ENCODE measurements around the gene LCAT. TPM values are rescaled to one million over a fixed set of nuclear protein-coding genes. Genes with fewer than 3 reads are reported as not detected.
"Not testable (repeated sequence)": the region's sequence is repeated elsewhere in the genome, so short reads cannot be mapped to it uniquely, and the experiment has no call there.

LCAT gene
- total RNA-seq, 2 experiments from 2014 or later, result 9.1 to 9.9 TPM

- POLR2A ChIA-PET, result no interaction called here
- no peak for ATAC-seq
- H3K27me3 Mint-ChIP-seq, result no peaks in the 10 kb centered on the region
Measured at GRCh38 chr16:67945392-67945933, 1.5 kb upstream of the LCAT start.

GRCh38 chr16:67944690-67945391 lies 921 bp upstream of the LCAT start:
- no peak for ATAC-seq
- Mint-ChIP-seq H3K27ac (no peak overlapping the region), H3K4me1 (peaks cover 13% of the 10 kb centered on the region), H3K36me3 (ENCODE audit: low read depth) (peaks cover 12% of the 10 kb centered on the region), H3K9me3 (ENCODE audit: low read depth) (no peaks in the 10 kb centered on the region), H3K27me3 (no peaks in the 10 kb centered on the region), H3K4me3 (no peak overlapping the region)
- ChIA-PET CTCF (interaction anchor here (1.3 kb wide), 1 partner anchor 9 kb away, joined by 5 read pairs; no protein-coding TSS in a partner anchor), POLR2A (interaction anchor here (1.0 kb wide), 1 partner anchor 9 kb away, joined by 3 read pairs; no protein-coding TSS in a partner anchor)
- no peak for DNase-seq
- intact Hi-C loops (cut with DNase I, micrococcal nuclease), result no loop called here

More at GRCh38 chr16:67945392-67945933, 1.5 kb upstream of the LCAT start:
- no peak overlapping the region for H3K4me3 Mint-ChIP-seq
- no peaks in the 10 kb centered on the region for H3K9me3 Mint-ChIP-seq (ENCODE audit: low read depth)
- intact Hi-C loops (cut with DNase I, micrococcal nuclease), result no loop called here
- CTCF ChIA-PET, result no interaction called here
- H3K4me1 Mint-ChIP-seq, result peaks cover 7% of the 10 kb centered on the region
- no peak for DNase-seq
- peaks cover 6% of the 10 kb centered on the region for H3K36me3 Mint-ChIP-seq (ENCODE audit: low read depth)
- no peak overlapping the region for H3K27ac Mint-ChIP-seq

- H3K4me1 Mint-ChIP-seq, result peaks cover 21% of the 10 kb centered on the region
- H3K27ac Mint-ChIP-seq, result no peak overlapping the region
- ATAC-seq (no peak), DNase-seq (no peak)
- H3K27me3 Mint-ChIP-seq, result no peaks in the 10 kb centered on the region
- peaks cover 19% of the 10 kb centered on the region for H3K36me3 Mint-ChIP-seq (ENCODE audit: low read depth)
- ChIA-PET POLR2A (no interaction called here), CTCF (interaction anchor here (0.6 to 1.2 kb wide), 3 partner anchors 37 to 612 kb away, joined by 3 read pairs; partner anchors contain the start of gene DPEP3)
- intact Hi-C loops (cut with DNase I, micrococcal nuclease), result no loop called here
- no peaks in the 10 kb centered on the region for H3K9me3 Mint-ChIP-seq (ENCODE audit: low read depth)
- no peak overlapping the region for H3K4me3 Mint-ChIP-seq
Measured at GRCh38 chr16:67943256-67943618, 683 bp downstream of the LCAT start.

- H3K4me1 Mint-ChIP-seq, result peaks cover 21% of the 10 kb centered on the region
- POLR2A ChIA-PET, result no interaction called here
- CTCF ChIA-PET, result interaction anchor here (0.6 to 2.5 kb wide), 16 partner anchors 13 to 430 kb away, joined by 3 to 8 read pairs (median 3); partner anchors contain the start of gene DPEP3
- DNase-seq (no peak), ATAC-seq (no peak)
- no peaks in the 10 kb centered on the region for H3K27me3 Mint-ChIP-seq
- no peak overlapping the region for H3K27ac Mint-ChIP-seq
- H3K9me3 Mint-ChIP-seq (ENCODE audit: low read depth), result no peaks in the 10 kb centered on the region
- H3K4me3 Mint-ChIP-seq, result no peak overlapping the region
- intact Hi-C loops (cut with DNase I, micrococcal nuclease), result no loop called here
- peaks cover 19% of the 10 kb centered on the region for H3K36me3 Mint-ChIP-seq (ENCODE audit: low read depth)
Measured at GRCh38 chr16:67942510-67943255, 1.2 kb downstream of the LCAT start.

GRCh38 chr16:67942200-67942509 lies 1.8 kb downstream of the LCAT start:
- POLR2A ChIA-PET, result no interaction called here
- DNase-seq (peak; percentile 56), ATAC-seq (peak; percentile 64)
- no peaks in the 10 kb centered on the region for H3K9me3 Mint-ChIP-seq (ENCODE audit: low read depth)
- intact Hi-C loops (cut with DNase I, micrococcal nuclease), result no loop called here
- CTCF ChIA-PET, result interaction anchor here (0.6 to 2.5 kb wide), 15 partner anchors 14 to 126 kb away, joined by 3 to 8 read pairs (median 3); partner anchors contain the start of gene DPEP3
- no peak overlapping the region for H3K4me3 Mint-ChIP-seq
- H3K27ac Mint-ChIP-seq, result no peak overlapping the region
- H3K27me3 Mint-ChIP-seq, result no peaks in the 10 kb centered on the region
- peaks cover 22% of the 10 kb centered on the region for H3K36me3 Mint-ChIP-seq (ENCODE audit: low read depth)
- H3K4me1 Mint-ChIP-seq, result peaks cover 24% of the 10 kb centered on the region

GRCh38 chr16:67941469-67942199 lies 2.3 kb downstream of the LCAT start:
- Mint-ChIP-seq H3K9me3 (ENCODE audit: low read depth) (no peaks in the 10 kb centered on the region), H3K27ac (no peak overlapping the region), H3K4me1 (peaks cover 28% of the 10 kb centered on the region), H3K36me3 (ENCODE audit: low read depth) (peaks cover 25% of the 10 kb centered on the region), H3K27me3 (no peaks in the 10 kb centered on the region), H3K4me3 (no peak overlapping the region)
- ATAC-seq (no peak), DNase-seq (no peak)
- intact Hi-C loops (cut with DNase I, micrococcal nuclease), result no loop called here
- ChIA-PET POLR2A (no interaction called here), CTCF (interaction anchor here (0.7 to 2.6 kb wide), 16 partner anchors 13 to 125 kb away, joined by 3 to 14 read pairs (median 4); no protein-coding TSS in a partner anchor)

GRCh38 chr16:67940446-67941089 lies 3.4 kb downstream of the LCAT start:
- intact Hi-C loops (cut with DNase I, micrococcal nuclease), result no loop called here
- ATAC-seq (no peak), DNase-seq (no peak)
- Mint-ChIP-seq H3K4me1 (peaks cover 28% of the 10 kb centered on the region), H3K9me3 (ENCODE audit: low read depth) (no peaks in the 10 kb centered on the region), H3K27ac (peak overlapping the region; percentile 76), H3K36me3 (ENCODE audit: low read depth) (peaks cover 28% of the 10 kb centered on the region), H3K27me3 (no peaks in the 10 kb centered on the region), H3K4me3 (no peak overlapping the region)
- ChIA-PET POLR2A (interaction anchor here (0.6 to 1.4 kb wide), 2 partner anchors 26 to 64 kb away, joined by 3 read pairs; no protein-coding TSS in a partner anchor), CTCF (interaction anchor here (0.6 to 2.6 kb wide), 9 partner anchors 12 to 124 kb away, joined by 3 to 14 read pairs (median 4); no protein-coding TSS in a partner anchor)

- H3K9me3 Mint-ChIP-seq (ENCODE audit: low read depth), result no peaks in the 10 kb centered on the region
- peaks cover 36% of the 10 kb centered on the region for H3K4me1 Mint-ChIP-seq
- H3K36me3 Mint-ChIP-seq (ENCODE audit: low read depth), result peaks cover 36% of the 10 kb centered on the region
- intact Hi-C loops (cut with DNase I, micrococcal nuclease), result loop anchor here (5.0 kb wide), 3 partner anchors 267 to 692 kb away; partner anchors contain the start of genes ESRP2 (in 2 of the 2), FHOD1 (in 1 of the 2) and SLC9A5 (in 1 of the 2)
- ATAC-seq (no peak), DNase-seq (peak; percentile 67)
- peak overlapping the region; percentile 76 for H3K27ac Mint-ChIP-seq
- no peaks in the 10 kb centered on the region for H3K27me3 Mint-ChIP-seq
- CTCF ChIA-PET, result interaction anchor here (0.7 to 2.6 kb wide), 12 partner anchors 10 to 277 kb away, joined by 3 to 14 read pairs (median 3); no protein-coding TSS in a partner anchor
- no peak overlapping the region for H3K4me3 Mint-ChIP-seq
- POLR2A ChIA-PET, result interaction anchor here (0.9 to 1.4 kb wide), 2 partner anchors 10 to 27 kb away, joined by 3 to 4 read pairs; no protein-coding TSS in a partner anchor
Measured at GRCh38 chr16:67939507-67940445, 4.1 kb downstream of the LCAT start.

GRCh38 chr16:67937713-67938112 lies 6.2 kb downstream of the LCAT start:
- H3K4me1 Mint-ChIP-seq, result peaks cover 44% of the 10 kb centered on the region
- not testable (repeated sequence) for H3K9me3 Mint-ChIP-seq (ENCODE audit: low read depth)
- CTCF ChIA-PET, result interaction anchor here (0.7 to 3.0 kb wide), 3 partner anchors 54 to 218 kb away, joined by 4 to 17 read pairs (median 4); partner anchors contain the start of genes GFOD2 and NRN1L

More at GRCh38 chr16:67937713-67938112, 6.2 kb downstream of the LCAT start:
- ATAC-seq, DNase-seq, H3K27ac Mint-ChIP-seq, H3K27me3 Mint-ChIP-seq: not testable (repeated sequence)
- Mint-ChIP-seq H3K36me3 (ENCODE audit: low read depth) (peaks cover 49% of the 10 kb centered on the region), H3K4me3 (peak overlapping the region; percentile 100)
- POLR2A ChIA-PET, result interaction anchor here (0.7 to 1.5 kb wide), 2 partner anchors 148 to 652 kb away, joined by 3 to 4 read pairs; partner anchors contain the start of gene NFATC3
- intact Hi-C loops (cut with DNase I, micrococcal nuclease), result loop anchor here (2.0 to 5.0 kb wide), 6 partner anchors 31 to 690 kb away; partner anchors contain the start of genes ESRP2 (in 2 of the 2), FHOD1 (in 1 of the 2), GFOD2 (in 1 of the 2) and SLC12A4 (in 1 of the 2)
